ENCODE data around the gene SHMT1.

The SHMT1 gene

DNA sequence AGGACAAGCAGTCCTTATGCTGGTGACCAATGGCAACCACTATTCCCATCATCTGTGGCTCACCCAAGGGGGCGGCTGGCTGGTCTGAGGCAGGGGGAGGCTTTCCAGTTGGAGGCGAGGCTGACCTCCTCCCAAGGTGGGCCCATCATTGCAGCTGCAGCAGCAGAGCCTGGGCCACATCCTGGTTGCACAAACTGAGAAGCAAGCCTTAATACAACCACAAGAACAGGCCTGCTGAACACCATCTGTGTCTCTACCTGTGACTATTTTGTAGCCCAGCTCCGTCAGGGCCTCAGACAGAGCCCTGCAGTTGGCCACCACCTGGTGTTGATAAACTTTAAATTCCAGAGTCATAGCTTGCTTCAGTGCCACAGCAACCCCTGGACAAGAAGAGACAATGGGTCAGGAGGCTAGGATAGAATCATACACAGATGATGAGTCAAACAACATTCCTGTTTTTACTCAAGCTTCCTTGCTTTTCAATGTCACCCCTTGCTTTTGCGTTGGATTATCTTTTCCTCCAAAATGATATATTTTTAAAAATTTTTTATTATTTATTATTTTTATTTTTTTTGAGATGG is 30.4 kb downstream of the SHMT1 start:
- Histone ChIP-seq H3K27me3 (replicated peaks) (no peaks in the 10 kb centered on the region), H3K27ac (no peak overlapping the region), H3K4me3 (ENCODE audit: low read depth, low read length) (no peak overlapping the region), H3K36me3 (replicated peaks) (no peaks in the 10 kb centered on the region)
- no peak for DNase-seq
- TF ChIP-seq, protein P1, sequence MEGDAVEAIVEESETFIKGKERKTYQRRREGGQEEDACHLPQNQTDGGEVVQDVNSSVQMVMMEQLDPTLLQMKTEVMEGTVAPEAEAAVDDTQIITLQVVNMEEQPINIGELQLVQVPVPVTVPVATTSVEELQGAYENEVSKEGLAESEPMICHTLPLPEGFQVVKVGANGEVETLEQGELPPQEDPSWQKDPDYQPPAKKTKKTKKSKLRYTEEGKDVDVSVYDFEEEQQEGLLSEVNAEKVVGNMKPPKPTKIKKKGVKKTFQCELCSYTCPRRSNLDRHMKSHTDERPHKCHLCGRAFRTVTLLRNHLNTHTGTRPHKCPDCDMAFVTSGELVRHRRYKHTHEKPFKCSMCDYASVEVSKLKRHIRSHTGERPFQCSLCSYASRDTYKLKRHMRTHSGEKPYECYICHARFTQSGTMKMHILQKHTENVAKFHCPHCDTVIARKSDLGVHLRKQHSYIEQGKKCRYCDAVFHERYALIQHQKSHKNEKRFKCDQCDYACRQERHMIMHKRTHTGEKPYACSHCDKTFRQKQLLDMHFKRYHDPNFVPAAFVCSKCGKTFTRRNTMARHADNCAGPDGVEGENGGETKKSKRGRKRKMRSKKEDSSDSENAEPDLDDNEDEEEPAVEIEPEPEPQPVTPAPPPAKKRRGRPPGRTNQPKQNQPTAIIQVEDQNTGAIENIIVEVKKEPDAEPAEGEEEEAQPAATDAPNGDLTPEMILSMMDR (IDR thresholded peaks at IDR 0.05; ENCODE audit: low read depth, low read length, missing control alignments) = no peak
- in situ Hi-C loops (cut with HindIII; ENCODE audit: low pct_ligation_motif_present, low sequenced_read_pairs) = no loop called here

DNA sequence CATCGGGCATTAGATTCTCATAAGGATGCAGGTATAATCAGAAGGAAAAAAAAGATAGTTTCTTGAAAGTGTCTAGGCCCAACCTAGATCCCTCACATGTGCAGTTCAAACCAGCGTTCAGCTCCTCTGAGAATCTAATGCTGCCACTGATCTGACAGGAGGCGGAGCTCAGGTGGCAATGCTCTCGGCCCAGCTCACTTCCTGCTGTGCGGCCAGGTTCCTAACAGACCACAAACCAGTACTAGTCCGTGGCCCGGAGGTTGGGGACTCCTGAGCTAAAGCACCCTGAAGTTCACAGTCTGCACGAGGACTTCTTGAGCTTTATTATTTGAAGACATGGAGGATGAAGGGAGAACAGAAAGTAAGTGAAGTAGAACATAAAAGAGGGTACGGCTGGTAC is 31.5 kb downstream of the SHMT1 start:
- H3K4me3 ChIP-seq (ENCODE audit: low read depth, low read length) = no peak overlapping the region
- H3K27me3 ChIP-seq (replicated peaks) = no peaks in the 10 kb centered on the region
- H3K36me3 ChIP-seq (replicated peaks) = no peaks in the 10 kb centered on the region
- no peak for DNase-seq
- TF ChIP-seq, protein P1 (IDR thresholded peaks at IDR 0.05; ENCODE audit: low read depth, low read length, missing control alignments) = no peak
- H3K27ac ChIP-seq = no peak overlapping the region
- in situ Hi-C loops (cut with HindIII; ENCODE audit: low pct_ligation_motif_present, low sequenced_read_pairs) = no loop called here

DNA sequence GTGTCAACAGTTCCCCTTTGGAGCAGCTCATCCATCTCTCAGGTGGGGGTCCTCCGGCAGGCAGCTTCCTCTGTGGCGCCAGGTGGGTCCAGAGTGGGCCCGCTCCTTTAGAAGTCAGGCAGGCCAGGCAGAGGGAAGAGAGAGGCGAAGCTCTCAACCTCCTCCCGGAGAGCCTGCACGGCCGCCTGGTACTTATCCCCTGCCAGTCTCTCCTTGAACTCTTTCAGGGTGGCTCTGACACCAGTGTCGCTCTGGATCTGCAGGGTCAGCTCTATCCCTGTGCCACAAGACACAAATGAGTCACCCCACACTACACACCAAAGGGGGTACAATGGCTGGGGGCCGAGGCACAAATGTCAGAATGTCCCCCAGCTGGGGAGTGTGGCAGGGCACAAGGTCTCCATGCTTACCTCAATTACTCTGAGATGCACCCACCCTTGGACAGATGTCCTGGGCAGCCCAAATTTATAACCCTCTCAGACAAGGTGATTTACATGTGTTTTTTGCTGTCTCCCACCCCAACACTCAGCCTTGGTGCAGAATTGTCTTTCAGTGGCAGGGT is 34.6 kb downstream of the SHMT1 start:
- no peak overlapping the region for H3K4me3 ChIP-seq (ENCODE audit: low read depth, low read length)
- H3K27ac ChIP-seq = no peak overlapping the region
- H3K27me3 ChIP-seq (replicated peaks) = no peaks in the 10 kb centered on the region
- DNase-seq = no peak
- in situ Hi-C loops (cut with HindIII; ENCODE audit: low pct_ligation_motif_present, low sequenced_read_pairs) = no loop called here
- peaks cover 14% of the 10 kb centered on the region for H3K36me3 ChIP-seq (replicated peaks)
- TF ChIP-seq, protein P1 (IDR thresholded peaks at IDR 0.05; ENCODE audit: low read depth, low read length, missing control alignments) = no peak

DNA sequence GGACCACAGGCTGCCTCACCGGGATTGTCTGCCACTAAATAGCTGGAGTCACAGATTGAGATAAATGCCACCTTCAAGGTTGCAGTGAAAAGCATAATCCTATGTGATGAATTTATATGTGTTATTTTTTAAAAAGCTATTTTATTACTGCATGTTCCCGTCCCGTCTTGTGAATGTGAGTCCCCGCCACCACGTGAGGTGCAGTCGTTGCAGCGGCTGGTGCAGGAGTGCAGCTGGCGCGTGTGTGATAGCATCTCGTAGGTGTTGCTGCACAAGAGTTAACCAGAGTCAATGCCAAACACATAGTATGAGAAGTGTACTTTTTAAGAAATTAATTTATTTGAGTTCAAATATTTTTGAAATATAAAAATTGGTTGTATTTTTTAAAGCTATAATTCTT is 35.8 kb downstream of the SHMT1 start:
- TF ChIP-seq, protein P1 (IDR thresholded peaks at IDR 0.05; ENCODE audit: low read depth, low read length, missing control alignments) = no peak
- no peak for DNase-seq
- in situ Hi-C loops (cut with HindIII; ENCODE audit: low pct_ligation_motif_present, low sequenced_read_pairs) = no loop called here
- Histone ChIP-seq H3K27ac (no peak overlapping the region), H3K36me3 (replicated peaks) (peaks cover 24% of the 10 kb centered on the region), H3K4me3 (ENCODE audit: low read depth, low read length) (no peak overlapping the region), H3K27me3 (replicated peaks) (no peaks in the 10 kb centered on the region)

GRCh38 chr17:18327093-18327492 is 36.3 kb downstream of the SHMT1 start:
- TF ChIP-seq, protein P1 (IDR thresholded peaks at IDR 0.05; ENCODE audit: low read depth, low read length, missing control alignments) = no peak
- H3K27ac ChIP-seq = no peak overlapping the region
- H3K4me3 ChIP-seq (ENCODE audit: low read depth, low read length) = no peak overlapping the region
- in situ Hi-C loops (cut with HindIII; ENCODE audit: low pct_ligation_motif_present, low sequenced_read_pairs) = no loop called here
- H3K36me3 ChIP-seq (replicated peaks) = peaks cover 24% of the 10 kb centered on the region
- no peaks in the 10 kb centered on the region for H3K27me3 ChIP-seq (replicated peaks)
- DNase-seq = no peak

- no peak overlapping the region for H3K27ac ChIP-seq
- in situ Hi-C loops (cut with HindIII; ENCODE audit: low pct_ligation_motif_present, low sequenced_read_pairs) = no loop called here
- H3K27me3 ChIP-seq (replicated peaks) = no peaks in the 10 kb centered on the region
- H3K4me3 ChIP-seq (ENCODE audit: low read depth, low read length) = no peak overlapping the region
- H3K36me3 ChIP-seq (replicated peaks) = peaks cover 24% of the 10 kb centered on the region
- DNase-seq = no peak
- TF ChIP-seq, protein P1 (IDR thresholded peaks at IDR 0.05; ENCODE audit: low read depth, low read length, missing control alignments) = no peak
These were observed 36.8 kb downstream of the SHMT1 start for GRCh38 chr17:18326572-18326971.
